Right renal pelvis (tissue), 4 donors: ENCODE results near the gene CDH2. TPM values are rescaled to one million over a fixed set of nuclear protein-coding genes. Genes with fewer than 3 reads are reported as not detected.
"Not testable (repeated sequence)": the region's sequence is repeated elsewhere in the genome, so short reads cannot be mapped to it uniquely, and the experiment has no call there.

ENCODE experiments used
- DNase-seq, 4 donors: peaks; one replicate each; pipeline ENCODE4 v3.0.0-alpha.2; 2013; ENCODE audit warnings: low read depth in 4 of 4, low spot score in 3 of 4, missing footprints in 1 of 4
- polyA plus RNA-seq, 4 donors: library from polyadenylated mRNA; unstranded; fragments of 120-200 nt; gene quantifications; one replicate each; pipeline ENCODE4 v1.2.1, GENCODE V29; 2013; ENCODE audit not compliant: insufficient read length in 4 of 4

CDH2 gene
- polyA plus RNA-seq, 4 donors: 70.3 to 87.6 (median 81.2) TPM

- no peak for DNase-seq
Measured at GRCh38 chr18:27950648-27951228, 226.2 kb downstream of the CDH2 start.

- DNase-seq: no peak
Measured at GRCh38 chr18:27948986-27949385, 227.9 kb downstream of the CDH2 start.

GRCh38 chr18:27942706-27943105 is 234.2 kb downstream of the CDH2 start:
- no peak for DNase-seq

GRCh38 chr18:27931535-27931934 is 245.4 kb downstream of the CDH2 start:
- DNase-seq: no peak

- DNase-seq: no peak
Measured at GRCh38 chr18:27922780-27923179, 254.2 kb downstream of the CDH2 start.

- DNase-seq: no peak
Measured at GRCh38 chr18:27921904-27922751, 254.8 kb downstream of the CDH2 start.

- no peak for DNase-seq
Measured at GRCh38 chr18:27921392-27921791, 255.5 kb downstream of the CDH2 start.

- DNase-seq: no peak
Measured at GRCh38 chr18:27920836-27921235, 256.1 kb downstream of the CDH2 start.

- not testable (repeated sequence) for DNase-seq
Measured at GRCh38 chr18:27906189-27906588, 270.7 kb downstream of the CDH2 start.

GRCh38 chr18:27903906-27904305 is 273.0 kb downstream of the CDH2 start:
- no peak for DNase-seq

- no peak for DNase-seq
Measured at GRCh38 chr18:27901424-27902226, 275.3 kb downstream of the CDH2 start.
